Caco-2 (cell line): ENCODE results near the gene WWTR1. TPM values are rescaled to one million over a fixed set of nuclear protein-coding genes. Genes with fewer than 3 reads are reported as not detected.

ENCODE experiments used
- BruUV-seq: library from RNA; stranded (reverse); fragments of 400-500 nt; replicated peaks from 2 replicates; lab custom pipeline; 2021; lab: Mats Ljungman, UMichigan
- CTCF ChIA-PET: fragments of 300-600 bp; sonication (Branson Sonifier 250); formaldehyde crosslinking; loops from one replicate; lab custom pipeline; 2022; ENCODE audit warnings: antibody characterized with exemption; lab: Charles Lee
- POLR2A ChIA-PET: fragments of 300-600 bp; sonication (Branson Sonifier 250); formaldehyde crosslinking; loops from one replicate; lab custom pipeline; 2022; ENCODE audit warnings: antibody characterized with exemption; lab: Charles Lee
- DNase-seq, 2 experiments: peaks; one replicate each; pipeline versions ENCODE4 v3.0.0 to v3.0.0-alpha.2; 2020 to 2022
- H3K27me3 ChIP-seq: replicated peaks from 2 replicates; pipeline ENCODE4 v1.6.0; 2011; ENCODE audit warnings: low read length; ENCODE audit not compliant: control insufficient read depth, insufficient read depth
- H3K36me3 ChIP-seq: 2 replicates; pipeline ENCODE4 v1.5.1; 2011; ENCODE audit warnings: low read length; ENCODE audit not compliant: control insufficient read depth, insufficient read depth
- H3K4me1 ChIP-seq: fragments of 250-450 bp; sonication (Bioruptor Pico); 2 replicates; pipeline ENCODE4 v1.5.1; 2020; ENCODE audit warnings: mild to moderate bottlenecking
- H3K4me3 ChIP-seq: 2 replicates; pipeline ENCODE4 v1.5.1; 2011; ENCODE audit warnings: low read depth, mild to moderate bottlenecking, control low read depth, low read length
- H3K9me3 ChIP-seq: fragments of 250-450 bp; sonication (Bioruptor Pico); 2 replicates; pipeline ENCODE4 v1.5.1; 2020; ENCODE audit warnings: mild to moderate bottlenecking, moderate library complexity
- H3K27ac Mint-ChIP-seq: one replicate; pipeline ENCODE4 v1.8.0; 2022; ENCODE audit warnings: mixed read lengths; ENCODE audit not compliant: unreplicated experiment
- H3K27me3 Mint-ChIP-seq: one replicate; pipeline ENCODE4 v1.8.0; 2022; ENCODE audit warnings: mixed read lengths; ENCODE audit not compliant: insufficient read depth, unreplicated experiment
- H3K36me3 Mint-ChIP-seq: one replicate; pipeline ENCODE4 v1.8.0; 2022; ENCODE audit warnings: mild to moderate bottlenecking, mixed read lengths; ENCODE audit not compliant: insufficient read depth, unreplicated experiment
- H3K4me1 Mint-ChIP-seq: one replicate; pipeline ENCODE4 v1.8.0; 2022; ENCODE audit warnings: low read depth, mixed read lengths; ENCODE audit not compliant: unreplicated experiment
- H3K4me3 Mint-ChIP-seq: one replicate; pipeline ENCODE4 v1.8.0; 2022; ENCODE audit warnings: mild to moderate bottlenecking, moderate library complexity, mixed read lengths; ENCODE audit not compliant: unreplicated experiment
- H3K9me3 Mint-ChIP-seq: one replicate; pipeline ENCODE4 v1.8.0; 2022; ENCODE audit warnings: mixed read lengths; ENCODE audit not compliant: unreplicated experiment
- CTCF ChIP-seq, 2 experiments: fragments of 200-600 bp in 1 of 2; IDR thresholded peaks; 1 replicate in 1 of 2; 2 replicates in 1 of 2; pipeline versions ENCODE4 v1.5.1 to v1.8.0; 2011 to 2022; ENCODE audit warnings: antibody characterized with exemption in 1 of 2, control low read depth in 1 of 2, inconsistent platforms in 1 of 2, low read depth in 1 of 2, low read length in 1 of 2, mild to moderate bottlenecking in 1 of 2, moderate library complexity in 1 of 2; ENCODE audit not compliant: insufficient read depth in 1 of 2, severe bottlenecking in 1 of 2, unreplicated experiment in 1 of 2
- intact Hi-C: fragments of 100-400 bp; cut with micrococcal nuclease; formaldehyde crosslinking; loops from one replicate; pipeline ENCODE4 v1.10.0; 2022; ENCODE audit not compliant: unreplicated experiment
- total RNA-seq: library from RNA; stranded (reverse); gene quantifications from 2 replicates; pipeline ENCODE4 v1.2.3, GENCODE V29; 2022

The WWTR1 gene
- total RNA-seq, 1 experiment from 2014 or later = 16.2 TPM

GRCh38 chr3:149630806-149631205, 27.0 kb downstream of the WWTR1 start:
- H3K36me3 Mint-ChIP-seq = no peaks in the 10 kb centered on the region
- no peak overlapping the region for H3K4me3 Mint-ChIP-seq
- no peaks in the 10 kb centered on the region for H3K4me1 Mint-ChIP-seq
- no peaks in the 10 kb centered on the region for H3K27me3 ChIP-seq
- DNase-seq = no peak
- intact Hi-C loops = no loop called here
- no peak overlapping the region for H3K4me3 ChIP-seq
- ChIA-PET POLR2A (no interaction called here), CTCF (no interaction called here)
- no TSS peak for BruUV-seq
- no peaks in the 10 kb centered on the region for H3K4me1 ChIP-seq
- no peak for TF ChIP-seq CTCF (IDR thresholded peaks at IDR 0.05; ENCODE audit: insufficient read depth in 1 of 2, low read depth in 1 of 2, low read length in 1 of 2, severe bottlenecking in 1 of 2, unreplicated experiment in 1 of 2)
- H3K9me3 Mint-ChIP-seq = no peaks in the 10 kb centered on the region
- no peaks in the 10 kb centered on the region for H3K9me3 ChIP-seq
- H3K27ac Mint-ChIP-seq = no peak overlapping the region
- H3K27me3 Mint-ChIP-seq = no peaks in the 10 kb centered on the region
- H3K36me3 ChIP-seq = no peaks in the 10 kb centered on the region

- Mint-ChIP-seq H3K27ac (no peak overlapping the region), H3K27me3 (no peaks in the 10 kb centered on the region), H3K36me3 (no peaks in the 10 kb centered on the region), H3K4me1 (no peaks in the 10 kb centered on the region), H3K9me3 (no peaks in the 10 kb centered on the region), H3K4me3 (no peak overlapping the region)
- Histone ChIP-seq H3K27me3 (no peaks in the 10 kb centered on the region), H3K4me1 (no peaks in the 10 kb centered on the region), H3K9me3 (no peaks in the 10 kb centered on the region), H3K4me3 (no peak overlapping the region), H3K36me3 (no peaks in the 10 kb centered on the region)
- CTCF ChIA-PET = no interaction called here
- BruUV-seq = no TSS peak
- intact Hi-C loops = no loop called here
- DNase-seq = no peak
- POLR2A ChIA-PET = no interaction called here
- no peak for TF ChIP-seq CTCF (IDR thresholded peaks at IDR 0.05; ENCODE audit: insufficient read depth in 1 of 2, low read depth in 1 of 2, low read length in 1 of 2, severe bottlenecking in 1 of 2, unreplicated experiment in 1 of 2)
Observed at GRCh38 chr3:149628957-149629670, 28.7 kb downstream of the WWTR1 start.

- Histone ChIP-seq H3K9me3 (no peaks in the 10 kb centered on the region), H3K4me3 (no peak overlapping the region), H3K4me1 (no peaks in the 10 kb centered on the region), H3K36me3 (no peaks in the 10 kb centered on the region), H3K27me3 (no peaks in the 10 kb centered on the region)
- Mint-ChIP-seq H3K4me1 (no peaks in the 10 kb centered on the region), H3K4me3 (no peak overlapping the region), H3K27ac (no peak overlapping the region), H3K27me3 (no peaks in the 10 kb centered on the region), H3K9me3 (no peaks in the 10 kb centered on the region), H3K36me3 (no peaks in the 10 kb centered on the region)
- DNase-seq = no peak
- no peak for TF ChIP-seq CTCF (IDR thresholded peaks at IDR 0.05; ENCODE audit: insufficient read depth in 1 of 2, low read depth in 1 of 2, low read length in 1 of 2, severe bottlenecking in 1 of 2, unreplicated experiment in 1 of 2)
- POLR2A ChIA-PET = interaction anchor here (0.6 kb wide), 1 partner anchor 243 kb away, joined by 3 read pairs; no protein-coding TSS in a partner anchor
- CTCF ChIA-PET = no interaction called here
- intact Hi-C loops = no loop called here
- no TSS peak for BruUV-seq
Observed at GRCh38 chr3:149626671-149627070, 31.2 kb downstream of the WWTR1 start.
